Measurements from ENCODE around the gene EIF3K.

- no peak for TF ChIP-seq CTCF (IDR thresholded peaks at IDR 0.05)
- TF ChIP-seq EZH2 (IDR thresholded peaks at IDR 0.05): no peak
Observed at GRCh38 chr19:38626401-38626800, 7.4 kb downstream of the EIF3K start.
